ENCODE results near the gene SPOCK2. TPM values are rescaled to one million over a fixed set of nuclear protein-coding genes. Genes with fewer than 3 reads are reported as not detected.

Gene SPOCK2
- total and polyA plus RNA-seq, 2 of the 13 experiments (the other 11 are each of a cell fraction or from before 2014, with no cell fraction given): 8.6 to 30.6 TPM

DNA sequence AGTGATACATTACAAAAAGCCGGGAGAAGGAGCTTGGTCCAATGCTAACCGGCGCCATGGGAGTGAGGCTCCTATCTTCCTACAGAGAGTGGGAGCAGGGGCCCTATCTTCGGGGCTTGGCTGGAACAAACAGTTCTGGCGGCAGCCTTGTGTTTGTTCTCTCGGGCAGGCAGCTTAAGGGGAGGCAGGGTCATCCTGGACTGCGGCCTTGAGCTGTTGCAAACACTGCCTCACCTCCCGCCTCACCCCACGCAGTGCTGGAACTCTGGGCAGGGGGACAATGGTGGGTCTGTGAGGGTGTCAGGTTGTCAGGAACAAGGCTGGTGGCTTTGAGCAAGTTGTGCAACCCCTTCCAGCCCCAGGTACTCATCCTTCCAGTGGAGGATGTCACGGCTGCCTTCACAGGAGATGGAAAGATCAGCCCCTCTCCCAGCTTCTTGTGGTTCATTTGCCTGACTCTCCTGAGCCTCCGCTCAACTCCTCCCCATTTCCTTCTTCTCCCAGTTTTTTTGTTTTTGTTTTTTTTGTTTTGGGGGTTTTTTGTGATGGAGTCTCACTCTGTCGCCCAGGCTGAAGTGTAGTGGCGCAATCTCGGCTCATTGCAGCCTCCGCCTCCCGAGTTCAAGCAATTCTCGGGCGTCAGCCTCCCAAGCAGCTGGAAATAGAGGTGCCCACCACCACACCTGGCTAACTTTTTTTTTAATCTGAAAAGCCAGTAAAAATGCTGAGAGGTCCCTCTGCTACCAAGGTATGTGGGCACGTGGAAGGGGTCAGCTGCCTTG lies 57.4 kb downstream of the SPOCK2 start (continued):
- peak; percentile 84; the same call in 1 of the 2 replicates for TF ChIP-seq ZSCAN31 (CRISPR knock-in tag; IDR thresholded peaks at IDR 0.05; ENCODE audit: low read depth)
- no peak for TF ChIP-seq ELF4 (CRISPR knock-in tag; IDR thresholded peaks at IDR 0.05; ENCODE audit: borderline replicate concordance)
- peak; percentile 98 for TF ChIP-seq ZNF788 (CRISPR knock-in tag; IDR thresholded peaks at IDR 0.05; ENCODE audit: borderline replicate concordance)
- TF ChIP-seq, protein P1, sequence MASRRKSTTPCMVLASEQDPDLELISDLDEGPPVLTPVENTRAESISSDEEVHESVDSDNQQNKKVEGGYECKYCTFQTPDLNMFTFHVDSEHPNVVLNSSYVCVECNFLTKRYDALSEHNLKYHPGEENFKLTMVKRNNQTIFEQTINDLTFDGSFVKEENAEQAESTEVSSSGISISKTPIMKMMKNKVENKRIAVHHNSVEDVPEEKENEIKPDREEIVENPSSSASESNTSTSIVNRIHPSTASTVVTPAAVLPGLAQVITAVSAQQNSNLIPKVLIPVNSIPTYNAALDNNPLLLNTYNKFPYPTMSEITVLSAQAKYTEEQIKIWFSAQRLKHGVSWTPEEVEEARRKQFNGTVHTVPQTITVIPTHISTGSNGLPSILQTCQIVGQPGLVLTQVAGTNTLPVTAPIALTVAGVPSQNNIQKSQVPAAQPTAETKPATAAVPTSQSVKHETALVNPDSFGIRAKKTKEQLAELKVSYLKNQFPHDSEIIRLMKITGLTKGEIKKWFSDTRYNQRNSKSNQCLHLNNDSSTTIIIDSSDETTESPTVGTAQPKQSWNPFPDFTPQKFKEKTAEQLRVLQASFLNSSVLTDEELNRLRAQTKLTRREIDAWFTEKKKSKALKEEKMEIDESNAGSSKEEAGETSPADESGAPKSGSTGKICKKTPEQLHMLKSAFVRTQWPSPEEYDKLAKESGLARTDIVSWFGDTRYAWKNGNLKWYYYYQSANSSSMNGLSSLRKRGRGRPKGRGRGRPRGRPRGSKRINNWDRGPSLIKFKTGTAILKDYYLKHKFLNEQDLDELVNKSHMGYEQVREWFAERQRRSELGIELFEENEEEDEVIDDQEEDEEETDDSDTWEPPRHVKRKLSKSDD (CRISPR knock-in tag; IDR thresholded peaks at IDR 0.05; ENCODE audit: low read depth): peak; percentile 95
- TF ChIP-seq, protein P2, sequence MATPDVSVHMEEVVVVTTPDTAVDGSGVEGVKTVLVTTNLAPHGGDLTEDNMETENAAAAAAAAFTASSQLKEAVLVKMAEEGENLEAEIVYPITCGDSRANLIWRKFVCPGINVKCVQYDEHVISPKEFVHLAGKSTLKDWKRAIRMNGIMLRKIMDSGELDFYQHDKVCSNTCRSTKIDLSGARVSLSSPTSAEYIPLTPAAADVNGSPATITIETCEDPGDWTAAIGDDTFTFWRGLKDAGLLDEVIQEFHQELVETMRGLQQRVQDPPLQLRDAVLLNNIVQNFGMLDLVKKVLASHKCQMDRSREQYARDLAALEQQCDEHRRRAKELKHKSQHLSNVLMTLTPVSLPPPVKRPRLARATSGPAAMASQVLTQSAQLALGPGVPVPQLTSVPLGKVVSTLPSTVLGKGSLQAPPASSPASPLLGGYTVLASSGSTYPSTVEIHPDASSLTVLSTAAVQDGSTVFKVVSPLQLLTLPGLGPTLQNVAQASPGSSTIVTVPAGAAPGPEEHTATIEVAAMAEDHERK (CRISPR knock-in tag; IDR thresholded peaks at IDR 0.05; ENCODE audit: low read depth): no peak
- peak; percentile 31; the same call in 1 of the 2 replicates for TF ChIP-seq NFYC (CRISPR knock-in tag; IDR thresholded peaks at IDR 0.05)
- TF ChIP-seq, protein P3, sequence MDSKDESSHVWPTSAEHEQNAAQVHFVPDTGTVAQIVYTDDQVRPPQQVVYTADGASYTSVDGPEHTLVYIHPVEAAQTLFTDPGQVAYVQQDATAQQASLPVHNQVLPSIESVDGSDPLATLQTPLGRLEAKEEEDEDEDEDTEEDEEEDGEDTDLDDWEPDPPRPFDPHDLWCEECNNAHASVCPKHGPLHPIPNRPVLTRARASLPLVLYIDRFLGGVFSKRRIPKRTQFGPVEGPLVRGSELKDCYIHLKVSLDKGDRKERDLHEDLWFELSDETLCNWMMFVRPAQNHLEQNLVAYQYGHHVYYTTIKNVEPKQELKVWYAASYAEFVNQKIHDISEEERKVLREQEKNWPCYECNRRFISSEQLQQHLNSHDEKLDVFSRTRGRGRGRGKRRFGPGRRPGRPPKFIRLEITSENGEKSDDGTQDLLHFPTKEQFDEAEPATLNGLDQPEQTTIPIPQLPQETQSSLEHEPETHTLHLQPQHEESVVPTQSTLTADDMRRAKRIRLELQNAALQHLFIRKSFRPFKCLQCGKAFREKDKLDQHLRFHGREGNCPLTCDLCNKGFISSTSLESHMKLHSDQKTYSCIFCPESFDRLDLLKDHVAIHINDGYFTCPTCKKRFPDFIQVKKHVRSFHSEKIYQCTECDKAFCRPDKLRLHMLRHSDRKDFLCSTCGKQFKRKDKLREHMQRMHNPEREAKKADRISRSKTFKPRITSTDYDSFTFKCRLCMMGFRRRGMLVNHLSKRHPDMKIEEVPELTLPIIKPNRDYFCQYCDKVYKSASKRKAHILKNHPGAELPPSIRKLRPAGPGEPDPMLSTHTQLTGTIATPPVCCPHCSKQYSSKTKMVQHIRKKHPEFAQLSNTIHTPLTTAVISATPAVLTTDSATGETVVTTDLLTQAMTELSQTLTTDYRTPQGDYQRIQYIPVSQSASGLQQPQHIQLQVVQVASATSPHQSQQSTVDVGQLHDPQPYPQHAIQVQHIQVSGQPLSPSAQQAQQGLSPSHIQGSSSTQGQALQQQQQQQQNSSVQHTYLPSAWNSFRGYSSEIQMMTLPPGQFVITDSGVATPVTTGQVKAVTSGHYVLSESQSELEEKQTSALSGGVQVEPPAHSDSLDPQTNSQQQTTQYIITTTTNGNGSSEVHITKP (CRISPR knock-in tag; IDR thresholded peaks at IDR 0.05; ENCODE audit: low read depth): no peak
- 0 out of 2 replicates have a peak, but pooled peaks have one; percentile 60 for TF ChIP-seq ZNF160 (CRISPR knock-in tag; IDR thresholded peaks at IDR 0.05)
- TF ChIP-seq, protein P4, sequence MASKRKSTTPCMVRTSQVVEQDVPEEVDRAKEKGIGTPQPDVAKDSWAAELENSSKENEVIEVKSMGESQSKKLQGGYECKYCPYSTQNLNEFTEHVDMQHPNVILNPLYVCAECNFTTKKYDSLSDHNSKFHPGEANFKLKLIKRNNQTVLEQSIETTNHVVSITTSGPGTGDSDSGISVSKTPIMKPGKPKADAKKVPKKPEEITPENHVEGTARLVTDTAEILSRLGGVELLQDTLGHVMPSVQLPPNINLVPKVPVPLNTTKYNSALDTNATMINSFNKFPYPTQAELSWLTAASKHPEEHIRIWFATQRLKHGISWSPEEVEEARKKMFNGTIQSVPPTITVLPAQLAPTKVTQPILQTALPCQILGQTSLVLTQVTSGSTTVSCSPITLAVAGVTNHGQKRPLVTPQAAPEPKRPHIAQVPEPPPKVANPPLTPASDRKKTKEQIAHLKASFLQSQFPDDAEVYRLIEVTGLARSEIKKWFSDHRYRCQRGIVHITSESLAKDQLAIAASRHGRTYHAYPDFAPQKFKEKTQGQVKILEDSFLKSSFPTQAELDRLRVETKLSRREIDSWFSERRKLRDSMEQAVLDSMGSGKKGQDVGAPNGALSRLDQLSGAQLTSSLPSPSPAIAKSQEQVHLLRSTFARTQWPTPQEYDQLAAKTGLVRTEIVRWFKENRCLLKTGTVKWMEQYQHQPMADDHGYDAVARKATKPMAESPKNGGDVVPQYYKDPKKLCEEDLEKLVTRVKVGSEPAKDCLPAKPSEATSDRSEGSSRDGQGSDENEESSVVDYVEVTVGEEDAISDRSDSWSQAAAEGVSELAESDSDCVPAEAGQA (IDR thresholded peaks at IDR 0.05; ENCODE audit: low read depth): 0 out of 2 replicates have a peak, but pooled peaks have one; percentile 15
- TF ChIP-seq, protein P4 (CRISPR knock-in tag; IDR thresholded peaks at IDR 0.05; ENCODE audit: borderline replicate concordance): no peak
- no peak for TF ChIP-seq SMAD3 (CRISPR knock-in tag; IDR thresholded peaks at IDR 0.05)
- no peak for TF ChIP-seq FOXK2 (IDR thresholded peaks at IDR 0.05)
- TF ChIP-seq RBM39 (IDR thresholded peaks at IDR 0.05; ENCODE audit: low read depth, low read length, poor library complexity, severe bottlenecking): peak; percentile 84
- TF ChIP-seq ZNF660 (CRISPR knock-in tag; IDR thresholded peaks at IDR 0.05; ENCODE audit: borderline replicate concordance, low read depth): no peak

All from HepG2 (cell line).